Retina (tissue), 1 donor: ENCODE results near the gene TUBB4A.
"Not testable (repeated sequence)": the region's sequence is repeated elsewhere in the genome, so short reads cannot be mapped to it uniquely, and the experiment has no call there.

ENCODE experiments used
- DNase-seq: peaks from one replicate; pipeline ENCODE4 v3.0.0-alpha.2; 2016

Gene TUBB4A

GRCh38 chr19:6501740-6502648 is at the start of gene TUBB4A:
TUBB4A (minus strand) TSS chr19:6502309; CDS start chr19:6502212, 97 bp downstream.
- peak; percentile 68 for DNase-seq

GRCh38 chr19:6551091-6551490 is 49.0 kb upstream of the TUBB4A start:
- no peak for DNase-seq

- not testable (repeated sequence) for DNase-seq
Observed at GRCh38 chr19:6550679-6551078, 48.6 kb upstream of the TUBB4A start.

DNA sequence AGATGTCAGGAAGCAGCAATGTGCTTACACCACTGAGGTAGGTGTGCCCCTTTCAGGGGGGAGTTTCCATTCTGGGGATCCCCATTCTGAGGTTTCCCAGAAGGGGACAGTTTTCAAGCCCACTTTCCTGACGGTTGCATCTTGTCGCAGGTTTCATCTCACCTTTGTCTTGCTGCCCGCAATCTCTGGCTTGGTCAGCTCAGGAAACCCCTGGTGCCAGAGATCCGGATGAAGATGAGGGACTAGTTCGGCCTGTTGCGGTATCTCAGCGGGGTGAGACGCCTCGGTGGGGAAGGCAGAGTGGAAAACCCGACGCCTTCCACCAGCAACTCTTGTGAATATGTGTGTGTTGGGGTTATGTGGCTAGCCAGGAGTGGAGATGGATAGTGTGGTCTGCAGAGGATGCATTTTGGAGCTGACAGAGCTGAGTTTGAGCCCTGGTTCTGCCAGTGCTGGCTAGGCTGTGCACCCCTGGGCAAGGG is 41.8 kb upstream of the TUBB4A start:
- DNase-seq, result no peak

GRCh38 chr19:6540918-6541689 is 39.0 kb upstream of the TUBB4A start:
- no peak for DNase-seq

- no peak for DNase-seq
Observed at GRCh38 chr19:6539514-6539913, 37.4 kb upstream of the TUBB4A start.

- no peak for DNase-seq
Observed at GRCh38 chr19:6535558-6536137, 33.5 kb upstream of the TUBB4A start.

DNA sequence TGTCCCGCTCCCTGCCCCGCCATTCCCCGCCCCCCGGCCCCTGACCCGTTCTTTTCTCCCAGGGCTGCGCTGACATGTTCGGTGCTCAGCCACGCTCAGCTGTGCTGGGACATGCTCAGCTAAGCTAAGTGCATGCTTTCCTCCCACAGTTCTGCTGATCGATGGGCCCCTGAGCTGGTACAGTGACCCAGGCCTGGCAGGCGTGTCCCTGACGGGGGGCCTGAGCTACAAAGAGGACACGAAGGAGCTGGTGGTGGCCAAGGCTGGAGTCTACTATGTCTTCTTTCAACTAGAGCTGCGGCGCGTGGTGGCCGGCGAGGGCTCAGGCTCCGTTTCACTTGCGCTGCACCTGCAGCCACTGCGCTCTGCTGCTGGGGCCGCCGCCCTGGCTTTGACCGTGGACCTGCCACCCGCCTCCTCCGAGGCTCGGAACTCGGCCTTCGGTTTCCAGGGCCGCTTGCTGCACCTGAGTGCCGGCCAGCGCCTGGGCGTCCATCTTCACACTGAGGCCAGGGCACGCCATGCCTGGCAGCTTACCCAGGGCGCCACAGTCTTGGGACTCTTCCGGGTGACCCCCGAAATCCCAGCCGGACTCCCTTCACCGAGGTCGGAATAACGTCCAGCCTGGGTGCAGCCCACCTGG is 32.5 kb upstream of the TUBB4A start:
- peak; percentile 63 for DNase-seq

- DNase-seq, result no peak
Observed at GRCh38 chr19:6533746-6534418, 31.8 kb upstream of the TUBB4A start.

- DNase-seq, result no peak
Observed at GRCh38 chr19:6533000-6533328, 30.9 kb upstream of the TUBB4A start.

DNA sequence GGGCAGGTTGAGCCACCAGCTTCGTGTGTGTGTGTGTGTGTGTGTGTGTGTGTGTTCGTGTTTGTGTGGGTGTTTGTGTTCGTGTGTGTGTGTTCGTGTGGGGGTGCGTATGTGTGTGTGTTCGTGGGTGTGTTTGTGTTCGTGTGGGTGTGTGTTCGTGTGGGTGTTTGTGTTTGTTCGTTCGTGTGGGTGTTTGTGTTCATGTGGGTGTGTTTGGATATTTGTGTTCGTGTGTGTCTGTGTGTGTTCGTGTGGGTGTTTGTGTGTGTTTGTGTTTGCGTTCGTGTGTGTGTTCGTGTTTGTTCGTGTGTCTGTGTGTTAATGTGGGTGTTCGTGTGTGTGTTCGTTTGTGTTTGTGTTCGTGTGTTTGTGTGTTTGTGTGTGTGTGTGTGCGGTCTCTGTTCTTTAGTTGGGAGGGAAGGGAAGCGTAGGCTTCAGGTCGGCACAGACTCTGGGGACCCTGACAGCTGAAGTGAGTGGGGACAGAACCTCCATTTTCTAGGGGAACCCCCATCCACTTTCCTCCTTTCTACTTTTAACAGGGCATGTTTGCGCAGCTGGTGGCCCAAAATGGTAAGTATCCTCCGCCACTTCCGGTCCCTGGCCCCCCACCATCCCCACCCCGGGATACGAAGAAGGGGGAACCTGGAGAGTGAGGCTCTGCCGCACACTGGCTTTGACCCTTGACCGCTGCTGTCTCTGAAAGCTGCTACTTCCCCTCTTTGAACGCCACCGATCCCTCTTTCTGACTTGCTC is 30.3 kb upstream of the TUBB4A start:
- DNase-seq, result no peak

DNA sequence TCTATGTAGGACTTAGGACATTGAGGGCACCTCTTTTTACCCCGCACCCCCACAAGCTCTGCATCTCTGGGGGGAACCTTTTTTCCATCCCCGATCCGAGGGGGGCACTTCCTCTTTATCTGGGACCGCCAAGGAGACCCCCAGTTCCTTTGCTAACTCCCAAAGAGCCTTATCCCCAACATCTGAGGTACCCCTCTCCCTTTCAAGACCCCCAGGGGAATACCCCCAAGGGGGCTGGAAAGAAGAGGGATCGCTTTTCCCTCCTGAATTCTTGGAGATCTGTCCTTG is 29.8 kb upstream of the TUBB4A start:
- DNase-seq, result peak; percentile 26

- no peak for DNase-seq
Observed at GRCh38 chr19:6531163-6531955, 29.2 kb upstream of the TUBB4A start.

DNA sequence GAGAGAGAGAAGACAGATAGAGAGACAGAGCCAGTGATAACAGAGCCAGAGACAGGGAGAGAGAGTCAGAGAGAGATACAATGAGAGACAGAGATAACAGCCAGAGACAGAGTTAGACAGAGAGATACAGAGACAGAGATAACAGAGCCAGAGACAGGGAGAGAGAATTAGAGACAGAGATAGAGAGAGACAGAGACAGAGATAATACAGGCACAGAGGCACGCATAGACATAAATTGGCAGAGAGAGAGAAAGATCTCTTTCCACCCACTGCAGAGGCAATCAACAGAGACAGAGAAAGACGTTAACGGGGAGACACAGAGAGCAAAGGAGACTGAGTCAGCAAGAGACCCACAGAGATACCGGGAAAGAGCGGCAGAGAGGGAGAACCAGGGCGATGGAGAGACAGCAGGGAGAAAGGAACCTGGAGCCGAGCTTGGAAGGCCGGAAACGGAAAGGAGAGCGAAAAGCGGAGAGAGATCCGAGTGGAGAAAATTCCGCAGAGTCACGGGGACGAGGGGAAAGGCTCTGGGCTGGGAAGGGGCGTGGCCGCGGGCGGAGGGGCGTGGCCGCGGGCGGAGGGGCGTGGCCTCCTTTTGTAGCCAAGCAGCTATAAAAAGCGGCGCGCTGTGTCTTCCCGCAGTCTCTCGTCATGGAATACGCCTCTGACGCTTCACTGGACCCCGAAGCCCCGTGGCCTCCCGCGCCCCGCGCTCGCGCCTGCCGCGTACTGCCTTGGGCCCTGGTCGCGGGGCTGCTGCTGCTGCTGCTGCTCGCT is 28.5 kb upstream of the TUBB4A start, which contains the start of gene TNFSF9:
TNFSF9 (plus strand) TSS at position 641 of the 777 bp plus-strand sequence; CDS start at position 652, 11 bp downstream.
- DNase-seq, result peak; percentile 93

- no peak for DNase-seq
Observed at GRCh38 chr19:6529937-6530385, 27.9 kb upstream of the TUBB4A start.

DNA sequence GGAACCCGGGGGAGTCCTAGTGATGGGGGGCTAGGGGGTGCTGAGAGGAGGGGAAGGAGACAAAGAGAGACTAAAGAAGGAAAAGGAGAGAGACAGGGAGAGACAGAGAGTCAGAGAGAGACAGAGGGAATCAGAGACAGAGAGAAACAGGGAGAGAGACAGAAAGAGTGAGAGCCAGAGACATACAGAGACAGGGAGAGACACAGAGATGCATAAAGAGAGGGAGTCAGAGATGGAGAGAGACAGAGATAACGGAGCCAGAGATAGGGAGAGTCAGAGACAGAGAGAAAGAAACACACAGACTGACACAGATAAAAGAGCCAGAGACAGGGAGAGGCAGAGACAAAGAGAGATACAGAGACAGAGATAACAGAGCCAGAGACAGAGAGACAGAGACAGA is 27.2 kb upstream of the TUBB4A start:
- DNase-seq, result no peak

- DNase-seq, result no peak
Observed at GRCh38 chr19:6528544-6529121, 26.5 kb upstream of the TUBB4A start.

GRCh38 chr19:6527893-6528543 is 25.9 kb upstream of the TUBB4A start:
- DNase-seq, result no peak

DNA sequence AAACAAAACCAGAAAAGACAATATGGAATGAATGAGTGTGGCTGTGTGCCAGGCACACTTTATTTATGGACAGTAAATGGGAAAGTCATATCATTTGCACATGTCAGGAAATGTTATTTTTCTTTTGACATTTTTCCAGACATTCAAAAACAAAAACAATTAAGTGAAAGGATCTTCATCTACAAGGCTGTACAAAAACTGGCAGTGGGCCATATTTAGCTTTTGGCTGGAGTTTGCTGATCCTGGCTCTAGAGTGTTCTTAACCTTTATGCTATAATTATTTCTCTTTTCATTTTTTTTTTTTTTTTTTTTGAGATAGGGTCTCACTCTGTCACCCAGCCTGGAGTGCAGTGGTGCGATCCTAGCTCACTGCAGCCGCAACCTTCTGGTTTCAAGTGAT is 22.2 kb upstream of the TUBB4A start:
- DNase-seq, result no peak
